Suprapubic skin (tissue), 4 donors: Measurements from ENCODE around the gene DAP3.

Experiments
- CTCF ChIP-seq, 2 donors: fragments of 200-600 bp in 1 of 2; fragments of 450-650 bp in 1 of 2; sonication (generic) in 1 of 2; IDR thresholded peaks; one replicate each; pipeline ENCODE4 v1.5.1; 2016 to 2019; ENCODE audit warnings: antibody characterized with exemption in 2 of 2, mild to moderate bottlenecking in 1 of 2, moderate library complexity in 1 of 2
- EP300 ChIP-seq: sonication (generic); formaldehyde crosslinking; IDR thresholded peaks from one replicate; pipeline ENCODE4 v1.6.1; 2017; ENCODE audit warnings: antibody characterized with exemption
- POLR2A ChIP-seq, 2 donors: fragments of 450-650 bp; IDR thresholded peaks; one replicate each; pipeline ENCODE4 v1.6.1; 2017; ENCODE audit warnings: antibody characterized with exemption in 2 of 2, mild to moderate bottlenecking in 2 of 2, moderate library complexity in 2 of 2
- POLR2AphosphoS5 ChIP-seq, 3 donors: sonication (generic); formaldehyde crosslinking; IDR thresholded peaks; one replicate each; pipeline ENCODE4 v1.6.1; 2017; ENCODE audit warnings: antibody characterized with exemption in 3 of 3

GRCh38 chr1:155650231-155650757, 38.6 kb upstream of the DAP3 start:
- TF ChIP-seq CTCF (IDR thresholded peaks at IDR 0.05) = no peak
- no peak for TF ChIP-seq POLR2AphosphoS5 (IDR thresholded peaks at IDR 0.05)
- no peak for TF ChIP-seq EP300
- no peak for TF ChIP-seq POLR2A (IDR thresholded peaks at IDR 0.05)
